Tibial artery (tissue), 4 donors: ENCODE data around the gene IL22RA2.

Experiments used
- DNase-seq, 2 donors: peaks; one replicate each; pipeline ENCODE4 v3.0.0-alpha.2; 2019
- H3K27ac ChIP-seq, 2 donors: fragments of 200-600 bp; sonication (generic) in 1 of 2; 1 replicate in 1 of 2; 2 replicates in 1 of 2; pipeline ENCODE4 v1.5.1; 2018 to 2019; ENCODE audit warnings: mild to moderate bottlenecking in 1 of 2
- H3K27me3 ChIP-seq, 2 donors: fragments of 200-600 bp; sonication (generic) in 1 of 2; one replicate each; pipeline versions ENCODE4 v1.5.1 to v1.6.0; 2016 to 2019
- H3K36me3 ChIP-seq, 3 donors: fragments of 200-600 bp; sonication (generic) in 2 of 3; one replicate each; pipeline ENCODE4 v1.5.1; 2016 to 2019; ENCODE audit warnings: mild to moderate bottlenecking in 2 of 3
- H3K4me1 ChIP-seq, 4 donors: fragments of 200-600 bp; sonication (generic) in 2 of 4; 1 replicate in 3 of 4; 2 replicates in 1 of 4; pipeline ENCODE4 v1.5.1; 2016 to 2019
- H3K4me3 ChIP-seq, 2 donors: fragments of 200-600 bp; sonication (generic) in 1 of 2; 1 replicate in 1 of 2; 2 replicates in 1 of 2; pipeline ENCODE4 v1.5.1; 2018 to 2019; ENCODE audit warnings: mild to moderate bottlenecking in 2 of 2
- H3K9me3 ChIP-seq, 3 donors: fragments of 200-600 bp; sonication (generic) in 1 of 3; one replicate each; pipeline ENCODE4 v1.5.1; 2016 to 2019
- intact Hi-C: fragments of 100-400 bp; cut with DNase I; formaldehyde crosslinking; loops from one replicate; pipeline ENCODE4 v1.15.0; 2023; ENCODE audit warnings: low total_unique reads
- TF ChIP-seq, protein P1 (sequence below), 2 experiments: fragments of 200-600 bp in 1 of 2; fragments of 450-650 bp in 1 of 2; IDR thresholded peaks; one replicate each; pipeline ENCODE4 v1.5.1; 2017 to 2019; ENCODE audit warnings: antibody characterized with exemption in 2 of 2, mild to moderate bottlenecking in 1 of 2, moderate library complexity in 1 of 2

IL22RA2 gene

DNA sequence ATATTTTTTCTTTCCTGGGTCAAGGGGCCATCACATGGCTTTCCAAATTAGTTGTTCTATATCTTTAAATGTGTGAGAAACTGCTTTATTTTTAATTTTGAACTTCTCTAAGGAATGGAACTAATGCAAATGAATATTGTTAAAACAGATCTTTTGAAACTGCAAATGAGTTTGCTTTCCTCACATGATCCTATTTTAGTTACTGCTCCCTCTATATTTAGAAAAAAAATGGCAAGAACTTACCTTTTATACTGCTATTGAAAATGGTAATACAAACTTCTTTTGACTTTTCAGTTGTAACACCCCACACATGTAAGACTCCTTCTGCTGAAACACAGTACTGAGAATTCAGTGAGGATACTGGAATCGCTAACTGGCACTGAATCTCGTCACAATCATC is 29.8 kb upstream of the IL22RA2 start:
- Histone ChIP-seq H3K4me3 (no peak overlapping the region), H3K36me3 (peaks cover 63 to 70% (median 69%) of the 10 kb centered on the region in 3 donors), H3K4me1 (peaks cover 0 to 1% (median 0%) of the 10 kb centered on the region in 4 donors), H3K27me3 (no peaks in the 10 kb centered on the region), H3K27ac (no peak overlapping the region), H3K9me3 (no peaks in the 10 kb centered on the region)
- intact Hi-C loops: no loop called here
- TF ChIP-seq, protein P1, sequence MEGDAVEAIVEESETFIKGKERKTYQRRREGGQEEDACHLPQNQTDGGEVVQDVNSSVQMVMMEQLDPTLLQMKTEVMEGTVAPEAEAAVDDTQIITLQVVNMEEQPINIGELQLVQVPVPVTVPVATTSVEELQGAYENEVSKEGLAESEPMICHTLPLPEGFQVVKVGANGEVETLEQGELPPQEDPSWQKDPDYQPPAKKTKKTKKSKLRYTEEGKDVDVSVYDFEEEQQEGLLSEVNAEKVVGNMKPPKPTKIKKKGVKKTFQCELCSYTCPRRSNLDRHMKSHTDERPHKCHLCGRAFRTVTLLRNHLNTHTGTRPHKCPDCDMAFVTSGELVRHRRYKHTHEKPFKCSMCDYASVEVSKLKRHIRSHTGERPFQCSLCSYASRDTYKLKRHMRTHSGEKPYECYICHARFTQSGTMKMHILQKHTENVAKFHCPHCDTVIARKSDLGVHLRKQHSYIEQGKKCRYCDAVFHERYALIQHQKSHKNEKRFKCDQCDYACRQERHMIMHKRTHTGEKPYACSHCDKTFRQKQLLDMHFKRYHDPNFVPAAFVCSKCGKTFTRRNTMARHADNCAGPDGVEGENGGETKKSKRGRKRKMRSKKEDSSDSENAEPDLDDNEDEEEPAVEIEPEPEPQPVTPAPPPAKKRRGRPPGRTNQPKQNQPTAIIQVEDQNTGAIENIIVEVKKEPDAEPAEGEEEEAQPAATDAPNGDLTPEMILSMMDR (IDR thresholded peaks at IDR 0.05): no peak
- DNase-seq: no peak

DNA sequence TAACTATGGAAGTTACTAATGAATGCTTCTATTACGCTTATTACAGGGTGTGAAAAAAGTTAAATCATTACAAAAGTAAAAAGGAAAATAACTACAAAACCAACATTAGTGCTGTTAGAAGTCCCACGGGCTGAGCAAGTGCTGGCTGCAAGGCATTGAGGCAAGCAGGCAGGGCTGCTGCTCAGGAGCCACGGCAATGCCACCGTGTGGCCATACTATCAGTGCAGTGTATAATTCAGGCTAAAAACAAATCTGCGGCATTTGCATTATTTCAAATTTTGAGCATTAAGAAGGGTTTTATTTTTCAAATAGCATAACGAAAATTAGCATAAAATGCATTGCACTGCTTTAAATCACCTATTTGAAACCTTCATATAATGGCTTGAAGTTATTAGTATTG is 28.6 kb upstream of the IL22RA2 start:
- H3K9me3 ChIP-seq: no peaks in the 10 kb centered on the region
- H3K4me3 ChIP-seq: no peak overlapping the region
- no peaks in the 10 kb centered on the region for H3K4me1 ChIP-seq
- H3K27me3 ChIP-seq: no peaks in the 10 kb centered on the region
- peaks cover 75 to 81% (median 78%) of the 10 kb centered on the region in 3 donors for H3K36me3 ChIP-seq
- intact Hi-C loops: no loop called here
- no peak for DNase-seq
- no peak overlapping the region for H3K27ac ChIP-seq
- TF ChIP-seq, protein P1 (IDR thresholded peaks at IDR 0.05): no peak

DNA sequence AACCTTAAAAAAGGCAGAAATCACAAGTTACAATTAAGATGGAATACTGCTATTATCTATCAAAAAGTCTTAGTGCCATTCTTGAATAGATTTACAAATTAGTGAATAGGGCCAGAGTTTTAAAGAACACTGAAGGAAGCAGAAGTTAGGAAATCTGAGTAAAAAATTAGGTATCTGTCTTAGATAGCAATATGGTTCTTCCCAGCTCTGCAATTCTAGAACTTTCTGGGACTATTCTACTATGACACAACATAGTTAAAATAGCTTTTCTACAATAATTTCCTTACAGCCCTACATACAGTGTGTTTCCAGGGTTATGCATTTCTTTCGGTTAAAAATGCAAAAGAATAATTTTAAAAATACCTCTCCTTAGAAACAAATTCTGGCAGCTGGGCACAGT is 27.6 kb upstream of the IL22RA2 start:
- no peaks in the 10 kb centered on the region for H3K4me1 ChIP-seq
- no peaks in the 10 kb centered on the region for H3K9me3 ChIP-seq
- H3K27ac ChIP-seq: no peak overlapping the region
- no peaks in the 10 kb centered on the region for H3K27me3 ChIP-seq
- no peak for DNase-seq
- TF ChIP-seq, protein P1 (IDR thresholded peaks at IDR 0.05): no peak
- intact Hi-C loops: no loop called here
- H3K4me3 ChIP-seq: no peak overlapping the region
- peaks cover 73 to 80% (median 75%) of the 10 kb centered on the region in 3 donors for H3K36me3 ChIP-seq

DNA sequence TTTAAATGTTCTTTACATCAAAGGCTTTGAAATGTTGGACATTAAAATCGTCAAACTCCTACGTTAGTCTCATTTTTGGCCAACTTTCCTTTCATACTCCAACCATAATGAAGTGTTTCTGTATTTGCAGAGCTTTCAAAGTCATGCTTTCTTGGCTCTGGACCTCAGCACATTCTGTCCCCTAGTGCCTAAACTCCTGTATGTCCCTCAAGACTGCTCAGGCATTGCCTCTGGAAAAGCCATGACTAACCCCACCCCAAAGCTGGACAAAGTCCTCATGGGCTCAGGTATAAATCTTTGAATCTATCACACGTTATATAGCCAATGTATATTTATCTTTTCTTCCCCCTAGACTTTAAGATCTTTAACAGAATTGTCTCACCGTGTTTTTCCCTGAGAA is 26.8 kb upstream of the IL22RA2 start:
- no peak for DNase-seq
- H3K4me3 ChIP-seq: no peak overlapping the region
- no peaks in the 10 kb centered on the region for H3K27me3 ChIP-seq
- TF ChIP-seq, protein P1 (IDR thresholded peaks at IDR 0.05): no peak
- H3K36me3 ChIP-seq: peaks cover 66 to 73% (median 68%) of the 10 kb centered on the region in 3 donors
- H3K9me3 ChIP-seq: no peaks in the 10 kb centered on the region
- H3K4me1 ChIP-seq: no peaks in the 10 kb centered on the region
- no peak overlapping the region for H3K27ac ChIP-seq
- intact Hi-C loops: no loop called here

DNA sequence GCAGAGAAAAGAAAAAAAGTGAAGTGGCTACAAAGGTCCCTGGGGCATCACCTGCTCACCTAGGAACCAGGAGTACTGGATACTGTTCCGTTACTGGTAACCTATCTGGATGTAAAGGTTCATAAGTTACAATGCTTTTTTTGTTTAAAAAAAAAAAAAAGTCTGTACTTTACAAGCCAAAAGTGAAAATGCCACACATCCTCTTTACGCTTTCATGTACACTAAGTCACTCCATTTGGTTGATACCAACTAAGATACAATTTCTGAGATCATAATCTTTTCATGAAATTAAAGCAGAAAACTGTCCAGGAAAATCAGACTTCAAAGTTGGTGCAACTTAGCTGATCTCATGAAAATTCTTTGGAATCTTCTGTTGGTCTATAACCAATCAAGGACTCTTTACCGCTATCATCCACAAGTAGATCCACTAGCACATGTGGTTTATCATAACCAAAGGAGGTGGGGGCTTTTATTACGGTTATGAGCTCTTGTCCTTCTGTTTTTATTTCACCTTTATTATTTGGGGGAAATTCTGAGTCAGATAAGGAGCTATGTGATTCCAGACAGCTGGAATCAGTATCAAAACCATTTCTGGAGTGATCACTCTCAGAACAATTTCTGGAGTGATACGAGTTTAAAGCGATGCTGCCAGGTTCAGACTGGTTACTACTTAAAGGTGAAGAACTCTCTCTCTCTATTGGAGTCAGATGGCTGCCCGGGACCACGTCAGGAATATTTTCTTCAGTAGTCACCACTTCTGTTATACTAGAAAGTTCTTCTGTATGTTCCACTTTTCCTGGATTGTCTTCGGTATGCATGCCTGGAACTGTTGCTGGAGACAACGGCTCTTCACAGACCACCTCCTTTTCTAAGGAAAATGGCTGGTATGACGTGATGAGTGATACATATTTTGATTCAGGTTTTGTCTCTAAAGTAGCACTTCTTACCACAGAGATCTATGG is 24.5 kb upstream of the IL22RA2 start:
- TF ChIP-seq, protein P1 (IDR thresholded peaks at IDR 0.05): no peak
- Histone ChIP-seq H3K36me3 (peaks cover 43 to 50% (median 45%) of the 10 kb centered on the region in 3 donors), H3K4me1 (no peaks in the 10 kb centered on the region), H3K4me3 (no peak overlapping the region), H3K27me3 (no peaks in the 10 kb centered on the region), H3K9me3 (no peaks in the 10 kb centered on the region), H3K27ac (no peak overlapping the region)
- intact Hi-C loops: no loop called here
- DNase-seq: no peak
